Cardiac muscle cell (in vitro differentiated cells and primary cell): ENCODE results near the gene CNTF. TPM values are rescaled to one million over a fixed set of nuclear protein-coding genes. Genes with fewer than 3 reads are reported as not detected.

Source experiments
- DNase-seq, 2 donors: peaks; one replicate each; pipeline versions ENCODE4 v3.0.0 to v3.0.0-alpha.2; 2010 to 2017; ENCODE audit warnings: low read depth in 1 of 2, low spot score in 1 of 2
- H3K27ac ChIP-seq: fragments of 200-600 bp; sonication (generic); 2 replicates; pipeline ENCODE4 v1.5.1; 2016
- H3K27me3 ChIP-seq: fragments of 200-600 bp; sonication (generic); 2 replicates; pipeline ENCODE4 v1.6.0; 2016; ENCODE audit warnings: control low read depth
- H3K36me3 ChIP-seq: fragments of 200-600 bp; sonication (generic); 2 replicates; pipeline ENCODE4 v1.5.1; 2016; ENCODE audit warnings: control low read depth
- H3K4me1 ChIP-seq: fragments of 200-600 bp; sonication (generic); 2 replicates; pipeline ENCODE4 v1.8.1; 2017; ENCODE audit warnings: low read depth, mild to moderate bottlenecking, mixed run types
- H3K4me3 ChIP-seq: fragments of 200-600 bp; sonication (generic); 2 replicates; pipeline ENCODE4 v1.5.1; 2016; ENCODE audit warnings: mild to moderate bottlenecking
- H3K9me3 ChIP-seq: fragments of 200-600 bp; sonication (generic); 2 replicates; pipeline ENCODE4 v1.5.1; 2017; ENCODE audit warnings: low read depth, mild to moderate bottlenecking, control low read depth
- CTCF ChIP-seq: IDR thresholded peaks from 2 replicates; pipeline ENCODE4 v1.5.1; 2012; ENCODE audit warnings: low read depth, mild to moderate bottlenecking, low read length
- polyA plus RNA-seq: library from polyadenylated mRNA; unstranded; fragments of >200 nt; fragmentation: Nextera tagmentation; extraction: Ambion mirVana; gene quantifications from 2 replicates; pipeline ENCODE4 v1.2.1, GENCODE V29; 2016
- total RNA-seq: library from RNA; depleted of rRNA; stranded (reverse); fragments of >200 nt; gene quantifications from 2 replicates; pipeline ENCODE4 v1.2.3, GENCODE V29; 2016

CNTF gene
- total and polyA plus RNA-seq, 2 experiments from 2014 or later: 0.23 to 0.33 TPM

- Histone ChIP-seq H3K9me3 (no peaks in the 10 kb centered on the region), H3K27me3 (no peaks in the 10 kb centered on the region), H3K4me3 (no peak overlapping the region), H3K36me3 (no peaks in the 10 kb centered on the region), H3K4me1 (peaks cover 13% of the 10 kb centered on the region), H3K27ac (no peak overlapping the region)
- TF ChIP-seq CTCF: no peak
- DNase-seq: no peak
Measured at GRCh38 chr11:58596621-58597020, 25.8 kb upstream of the CNTF start.

GRCh38 chr11:58597486-58598144 lies 24.9 kb upstream of the CNTF start:
- Histone ChIP-seq H3K4me1 (peaks cover 13% of the 10 kb centered on the region), H3K27me3 (no peaks in the 10 kb centered on the region), H3K4me3 (no peak overlapping the region), H3K27ac (no peak overlapping the region), H3K36me3 (no peaks in the 10 kb centered on the region), H3K9me3 (no peaks in the 10 kb centered on the region)
- no peak for DNase-seq
- TF ChIP-seq CTCF: no peak

GRCh38 chr11:58600510-58600909 lies 22.0 kb upstream of the CNTF start:
- no peak overlapping the region for H3K27ac ChIP-seq
- TF ChIP-seq CTCF: no peak
- H3K9me3 ChIP-seq: no peaks in the 10 kb centered on the region
- no peaks in the 10 kb centered on the region for H3K36me3 ChIP-seq
- no peak for DNase-seq
- peaks cover 16% of the 10 kb centered on the region for H3K4me1 ChIP-seq
- no peak overlapping the region for H3K4me3 ChIP-seq
- H3K27me3 ChIP-seq: no peaks in the 10 kb centered on the region

GRCh38 chr11:58606930-58607714 lies 15.3 kb upstream of the CNTF start:
- no peak for TF ChIP-seq CTCF
- peaks cover 24% of the 10 kb centered on the region for H3K36me3 ChIP-seq
- no peaks in the 10 kb centered on the region for H3K9me3 ChIP-seq
- H3K27ac ChIP-seq: no peak overlapping the region
- DNase-seq: no peak
- no peaks in the 10 kb centered on the region for H3K27me3 ChIP-seq
- H3K4me3 ChIP-seq: no peak overlapping the region
- H3K4me1 ChIP-seq: peaks cover 3% of the 10 kb centered on the region

GRCh38 chr11:58608331-58608730 lies 14.1 kb upstream of the CNTF start:
- Histone ChIP-seq H3K27me3 (no peaks in the 10 kb centered on the region), H3K36me3 (peaks cover 36% of the 10 kb centered on the region), H3K4me3 (no peak overlapping the region), H3K9me3 (no peaks in the 10 kb centered on the region), H3K4me1 (peaks cover 3% of the 10 kb centered on the region), H3K27ac (no peak overlapping the region)
- DNase-seq: no peak
- TF ChIP-seq CTCF: no peak
